ENCODE data around the gene KNL1. TPM values are rescaled to one million over a fixed set of nuclear protein-coding genes. Genes with fewer than 3 reads are reported as not detected.
"Not testable (repeated sequence)": the region's sequence is repeated elsewhere in the genome, so short reads cannot be mapped to it uniquely, and the experiment has no call there.

Gene KNL1
- total and polyA plus RNA-seq, 4 donors, result 1.5 to 38.5 (median 2.9) TPM

- Histone ChIP-seq H3K9ac (ENCODE audit: low read depth in 1 of 2, low read length in 2 of 2) (peak overlapping the region in 1 of 2 donors; percentile 33), H3K36me3 (ENCODE audit: control insufficient read depth in 4 of 4, insufficient read depth in 3 of 4, low read depth in 1 of 4, low read length in 3 of 4) (no peaks in the 10 kb centered on the region), H3K4me3 (ENCODE audit: low read depth in 1 of 3, low read length in 3 of 3) (peak overlapping the region in 1 of 3 donors; percentile 41), H3K4me1 (ENCODE audit: control insufficient read depth in 4 of 4, insufficient read depth in 4 of 4, low read length in 3 of 4) (peaks cover 0 to 10% (median 3%) of the 10 kb centered on the region in 4 donors), H3K9me3 (ENCODE audit: control insufficient read depth in 4 of 4, low read length in 3 of 4) (no peaks in the 10 kb centered on the region), H3K27me3 (ENCODE audit: control insufficient read depth in 4 of 4, insufficient read depth in 4 of 4, low read length in 3 of 4) (no peaks in the 10 kb centered on the region), H3K27ac (ENCODE audit: low read depth in 1 of 2, low read length in 2 of 2) (peak overlapping the region in 1 of 2 donors; percentile 65)
- no peak for DNase-seq (ENCODE audit: low spot score)
- TF ChIP-seq GABPA (IDR thresholded peaks at IDR 0.05 in 1 of 2, conservative IDR thresholded peaks at IDR 0.05 in 1 of 2), result no peak
- peak; percentile 9 for TF ChIP-seq YY1 (IDR thresholded peaks at IDR 0.05)
Observed at GRCh38 chr15:40650479-40650878, 56.4 kb downstream of the KNL1 start.

GRCh38 chr15:40660686-40661085 lies 66.6 kb downstream of the KNL1 start:
- WGBS, result 99% methylated on average over 5 of the region's 5 CpGs
- Histone ChIP-seq H3K36me3 (ENCODE audit: control insufficient read depth in 4 of 4, insufficient read depth in 3 of 4, low read depth in 1 of 4, low read length in 3 of 4) (peaks cover 1 to 14% (median 4%) of the 10 kb centered on the region in 4 donors), H3K27ac (ENCODE audit: low read depth in 1 of 2, low read length in 2 of 2) (no peak overlapping the region), H3K9me3 (ENCODE audit: control insufficient read depth in 4 of 4, low read length in 3 of 4) (no peaks in the 10 kb centered on the region), H3K9ac (ENCODE audit: low read depth in 1 of 2, low read length in 2 of 2) (no peak overlapping the region), H3K4me3 (ENCODE audit: low read depth in 1 of 3, low read length in 3 of 3) (no peak overlapping the region), H3K27me3 (ENCODE audit: control insufficient read depth in 4 of 4, insufficient read depth in 4 of 4, low read length in 3 of 4) (no peaks in the 10 kb centered on the region), H3K4me1 (ENCODE audit: control insufficient read depth in 4 of 4, insufficient read depth in 4 of 4, low read length in 3 of 4) (no peaks in the 10 kb centered on the region)
- no peak for DNase-seq (ENCODE audit: low spot score)
- no peak for TF ChIP-seq CTCF (IDR thresholded peaks at IDR 0.05; ENCODE audit: low read depth, low read length, missing input control)

- no peak for DNase-seq (ENCODE audit: low spot score)
- no peaks in the 10 kb centered on the region for H3K9me3 ChIP-seq (ENCODE audit: control insufficient read depth in 4 of 4, low read length in 3 of 4)
- peaks cover 0 to 3% (median 2%) of the 10 kb centered on the region in 4 donors for H3K4me1 ChIP-seq (ENCODE audit: control insufficient read depth in 4 of 4, insufficient read depth in 4 of 4, low read length in 3 of 4)
- no peak overlapping the region for H3K4me3 ChIP-seq (ENCODE audit: low read depth in 1 of 3, low read length in 3 of 3)
- H3K36me3 ChIP-seq (ENCODE audit: control insufficient read depth in 4 of 4, insufficient read depth in 3 of 4, low read depth in 1 of 4, low read length in 3 of 4), result peaks cover 0 to 6% (median 2%) of the 10 kb centered on the region in 4 donors
- WGBS, result 98% methylated on average over 7 of the region's 7 CpGs
- H3K9ac ChIP-seq (ENCODE audit: low read depth in 1 of 2, low read length in 2 of 2), result no peak overlapping the region
- H3K27me3 ChIP-seq (ENCODE audit: control insufficient read depth in 4 of 4, insufficient read depth in 4 of 4, low read length in 3 of 4), result no peaks in the 10 kb centered on the region
- TF ChIP-seq HNF4A (conservative IDR thresholded peaks at IDR 0.05) (no peak), ZBTB33 (IDR thresholded peaks at IDR 0.05) (no peak), RXRA (IDR thresholded peaks at IDR 0.05) (no peak), TAF1 (conservative IDR thresholded peaks at IDR 0.05) (no peak), FOXA2 (IDR thresholded peaks at IDR 0.05) (no peak)
- H3K27ac ChIP-seq (ENCODE audit: low read depth in 1 of 2, low read length in 2 of 2), result no peak overlapping the region
Observed at GRCh38 chr15:40664909-40665308, 70.9 kb downstream of the KNL1 start.

- H3K27me3 ChIP-seq (ENCODE audit: control insufficient read depth in 4 of 4, insufficient read depth in 4 of 4, low read length in 3 of 4); H3K27ac ChIP-seq (ENCODE audit: low read depth in 1 of 2, low read length in 2 of 2); H3K36me3 ChIP-seq (ENCODE audit: control insufficient read depth in 4 of 4, insufficient read depth in 3 of 4, low read depth in 1 of 4, low read length in 3 of 4); H3K4me3 ChIP-seq (ENCODE audit: low read depth in 1 of 3, low read length in 3 of 3); H3K9ac ChIP-seq (ENCODE audit: low read depth in 1 of 2, low read length in 2 of 2); H3K4me1 ChIP-seq (ENCODE audit: control insufficient read depth in 4 of 4, insufficient read depth in 4 of 4, low read length in 3 of 4); DNase-seq (ENCODE audit: low spot score); H3K9me3 ChIP-seq (ENCODE audit: control insufficient read depth in 4 of 4, low read length in 3 of 4): not testable (repeated sequence)
- 92% methylated on average over 6 of the region's 6 CpGs for WGBS
Observed at GRCh38 chr15:40676290-40676689, 82.2 kb downstream of the KNL1 start.

- H3K27me3 ChIP-seq (ENCODE audit: control insufficient read depth in 4 of 4, insufficient read depth in 4 of 4, low read length in 3 of 4); H3K36me3 ChIP-seq (ENCODE audit: control insufficient read depth in 4 of 4, insufficient read depth in 3 of 4, low read depth in 1 of 4, low read length in 3 of 4); H3K4me3 ChIP-seq (ENCODE audit: low read depth in 1 of 3, low read length in 3 of 3); H3K27ac ChIP-seq (ENCODE audit: low read depth in 1 of 2, low read length in 2 of 2); H3K9me3 ChIP-seq (ENCODE audit: control insufficient read depth in 4 of 4, low read length in 3 of 4); DNase-seq (ENCODE audit: low spot score); H3K4me1 ChIP-seq (ENCODE audit: control insufficient read depth in 4 of 4, insufficient read depth in 4 of 4, low read length in 3 of 4); H3K9ac ChIP-seq (ENCODE audit: low read depth in 1 of 2, low read length in 2 of 2): not testable (repeated sequence)
- WGBS, result 98% methylated on average over 36 of the region's 38 CpGs
Observed at GRCh38 chr15:40676906-40677305, 82.9 kb downstream of the KNL1 start.
